Measurements from ENCODE around the gene MYO3B.

The MYO3B gene

DNA sequence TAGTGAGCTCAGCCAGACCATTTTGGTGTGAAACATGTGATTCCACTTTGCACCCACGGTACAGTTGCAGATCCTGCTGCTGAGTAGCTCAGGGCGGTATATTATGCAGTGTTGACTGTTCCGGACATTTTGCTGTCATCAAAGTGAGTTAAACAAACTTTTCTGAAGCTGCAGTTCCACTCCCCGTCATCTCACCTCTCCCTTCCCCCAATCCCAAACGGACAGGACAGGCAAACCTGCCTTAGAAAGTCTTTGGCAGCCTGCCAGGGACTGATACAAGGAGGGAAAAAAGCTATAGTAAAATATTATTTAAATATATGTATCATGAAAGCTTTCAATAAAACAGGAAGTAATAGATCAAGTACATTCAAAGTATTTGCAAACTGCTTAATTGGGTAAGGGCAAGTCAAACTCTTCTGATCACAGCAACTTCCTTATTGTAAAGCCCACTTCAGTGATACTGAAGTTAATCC, 501.7 kb downstream of the MYO3B start:
- no peak overlapping the region for H3K4me3 ChIP-seq (ENCODE audit: low read depth, low read length)
- TF ChIP-seq CTCF (IDR thresholded peaks at IDR 0.05; ENCODE audit: insufficient read depth, low read depth, low read length, missing control alignments) = no peak
- DNase-seq (ENCODE audit: low read depth) = no peak

GRCh38 chr2:170680172-170680941, 502.4 kb downstream of the MYO3B start:
- no peak overlapping the region for H3K4me3 ChIP-seq (ENCODE audit: low read depth, low read length)
- peak; percentile 59 for DNase-seq (ENCODE audit: low read depth)

DNA sequence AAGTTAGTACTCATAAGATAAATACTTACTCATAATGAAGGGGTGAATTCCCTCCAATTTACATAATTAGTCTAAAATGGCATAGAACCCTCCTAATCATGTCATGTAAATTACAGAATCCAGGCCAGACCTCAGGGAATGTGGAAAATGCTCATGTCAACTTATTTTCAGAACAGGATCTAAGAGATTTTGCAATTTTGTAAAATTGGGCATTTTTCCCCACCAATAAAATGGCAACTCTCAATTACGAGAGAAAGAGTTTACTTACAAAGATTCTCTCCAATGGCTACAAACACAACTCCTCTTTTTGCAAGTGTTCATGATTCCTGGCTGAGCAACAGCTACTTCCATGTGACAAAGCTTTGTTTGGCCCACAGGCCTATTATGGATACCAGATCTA, 503.4 kb downstream of the MYO3B start:
- no peak for TF ChIP-seq CTCF (IDR thresholded peaks at IDR 0.05; ENCODE audit: insufficient read depth, low read depth, low read length, missing control alignments)
- no peak for DNase-seq (ENCODE audit: low read depth)
- no peak overlapping the region for H3K4me3 ChIP-seq (ENCODE audit: low read depth, low read length)

More at GRCh38 chr2:170680172-170680941, 502.4 kb downstream of the MYO3B start:
- TF ChIP-seq CTCF (IDR thresholded peaks at IDR 0.05; ENCODE audit: insufficient read depth, low read depth, low read length, missing control alignments) = no peak

DNA sequence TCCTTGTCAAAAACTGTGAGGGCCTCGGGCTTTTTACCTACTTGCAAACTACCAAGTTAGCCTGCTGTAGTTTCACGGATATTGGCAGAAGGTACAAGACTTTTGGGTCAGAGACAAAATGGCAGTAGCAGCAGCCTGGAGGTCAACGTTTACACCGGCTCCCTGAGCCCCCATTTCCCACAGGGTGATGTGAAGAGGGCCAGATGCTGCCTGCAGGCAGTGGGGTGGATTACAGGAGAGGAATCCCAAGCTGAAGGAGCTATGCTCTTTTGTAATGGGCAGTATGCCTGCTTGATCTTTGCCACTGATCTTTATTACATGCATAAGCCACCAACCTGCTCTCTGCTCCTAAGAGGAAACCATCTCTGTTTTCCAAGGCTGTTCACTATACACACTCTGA, 507.6 kb downstream of the MYO3B start:
- TF ChIP-seq CTCF (IDR thresholded peaks at IDR 0.05; ENCODE audit: insufficient read depth, low read depth, low read length, missing control alignments) = no peak
- no peak overlapping the region for H3K4me3 ChIP-seq (ENCODE audit: low read depth, low read length)
- DNase-seq (ENCODE audit: low read depth) = no peak

DNA sequence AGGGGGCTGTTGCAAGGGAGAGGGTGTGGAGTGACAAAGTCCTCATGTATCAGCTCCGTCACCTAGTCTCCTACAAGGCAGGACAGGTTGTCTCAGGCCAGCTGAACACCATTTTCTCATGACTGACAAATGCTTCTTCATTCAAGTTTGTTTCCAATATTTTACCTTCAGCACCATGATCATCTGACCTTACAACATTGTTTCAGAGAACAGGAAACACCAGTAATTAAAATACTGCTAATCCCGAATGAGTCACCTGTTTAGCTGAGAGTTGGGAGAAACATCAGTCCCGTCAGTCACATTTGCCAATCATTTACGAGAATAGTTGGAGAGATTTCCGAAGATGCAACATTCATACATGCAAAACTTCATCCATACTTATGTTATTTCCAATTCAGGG, 511.5 kb downstream of the MYO3B start:
- DNase-seq (ENCODE audit: low read depth) = no peak
- no peak overlapping the region for H3K4me3 ChIP-seq (ENCODE audit: low read depth, low read length)
- no peak for TF ChIP-seq CTCF (IDR thresholded peaks at IDR 0.05; ENCODE audit: insufficient read depth, low read depth, low read length, missing control alignments)

GRCh38 chr2:170690640-170691039, 512.7 kb downstream of the MYO3B start:
- H3K4me3 ChIP-seq (ENCODE audit: low read depth, low read length) = no peak overlapping the region
- no peak for TF ChIP-seq CTCF (IDR thresholded peaks at IDR 0.05; ENCODE audit: insufficient read depth, low read depth, low read length, missing control alignments)
- DNase-seq (ENCODE audit: low read depth) = no peak

GRCh38 chr2:170694316-170694715, 516.4 kb downstream of the MYO3B start:
- DNase-seq (ENCODE audit: low read depth) = no peak
- TF ChIP-seq CTCF (IDR thresholded peaks at IDR 0.05; ENCODE audit: insufficient read depth, low read depth, low read length, missing control alignments) = no peak
- H3K4me3 ChIP-seq (ENCODE audit: low read depth, low read length) = no peak overlapping the region

Data from GM12865 (cell line).